IMR-90 (cell line): ENCODE measurements around the gene ACVR1. TPM values are rescaled to one million over a fixed set of nuclear protein-coding genes. Genes with fewer than 3 reads are reported as not detected.

Experiments
- ATAC-seq: fragments of 200-7000 bp; cut with Tn5 transposase; 2 replicates; pipeline ENCODE4 v1.9.1; 2020; ENCODE audit warnings: low read depth, mild to moderate bottlenecking, moderate library complexity
- BruUV-seq: library from RNA; stranded (reverse); fragments of 400-500 nt; replicated peaks from 2 replicates; lab custom pipeline; 2021; lab: Mats Ljungman, UMichigan
- CTCF ChIA-PET: fragments of 300-600 bp; formaldehyde crosslinking; extraction: SDS; loops from one replicate; lab custom pipeline; 2021; ENCODE audit warnings: antibody characterized with exemption; lab: Yijun Ruan, JAX
- POLR2A ChIA-PET: fragments of 300-600 bp; sonication (Branson Sonifier 250); formaldehyde crosslinking; loops from one replicate; lab custom pipeline; 2022; ENCODE audit warnings: antibody characterized with exemption; ENCODE audit not compliant: unreplicated experiment; lab: Charles Lee
- DNase-seq: peaks from one replicate; pipeline ENCODE4 v3.0.0; 2013
- H2AFZ ChIP-seq: replicated peaks from 2 replicates; pipeline ENCODE3; 2013; ENCODE audit warnings: low read length, mild to moderate bottlenecking; ENCODE audit not compliant: poor library complexity
- H2AK5ac ChIP-seq: 2 replicates; pipeline ENCODE4 v1.6.1; 2013; ENCODE audit warnings: low read depth, low read length, inconsistent platforms
- H2AK9ac ChIP-seq: replicated peaks from 2 replicates; pipeline ENCODE3; 2013; ENCODE audit warnings: mild to moderate bottlenecking, low read depth, low read length, moderate library complexity; ENCODE audit not compliant: poor library complexity
- H2BK120ac ChIP-seq: 2 replicates; pipeline ENCODE4 v1.6.1; 2013; ENCODE audit warnings: low read depth, low read length, inconsistent platforms
- H2BK15ac ChIP-seq: 3 replicates; pipeline ENCODE4 v1.6.1; 2013; ENCODE audit warnings: low read depth, low read length, inconsistent platforms
- H2BK20ac ChIP-seq: 2 replicates; pipeline ENCODE4 v1.6.1; 2013; ENCODE audit warnings: low read depth, mild to moderate bottlenecking, inconsistent platforms, low read length, moderate library complexity
- H2BK5ac ChIP-seq: 2 replicates; pipeline ENCODE4 v1.6.1; 2013; ENCODE audit warnings: mild to moderate bottlenecking, low read depth, low read length, inconsistent platforms; ENCODE audit not compliant: poor library complexity, severe bottlenecking
- H3K14ac ChIP-seq: replicated peaks from 2 replicates; pipeline ENCODE4 v1.6.1; 2013; ENCODE audit warnings: low read depth, low read length, inconsistent platforms
- H3K18ac ChIP-seq: 2 replicates; pipeline ENCODE4 v1.6.1; 2013; ENCODE audit warnings: low read depth, low read length, control low read depth
- H3K23ac ChIP-seq: 2 replicates; pipeline ENCODE4 v1.6.1; 2013; ENCODE audit warnings: low read depth, low read length, inconsistent platforms
- H3K27ac ChIP-seq: 2 replicates; pipeline ENCODE4 v1.5.1; 2013; ENCODE audit warnings: mild to moderate bottlenecking, control low read depth, low read length; ENCODE audit not compliant: insufficient read depth
- H3K27me3 ChIP-seq: 2 replicates; pipeline ENCODE4 v1.6.1; 2013; ENCODE audit warnings: low read length; ENCODE audit not compliant: control insufficient read depth, insufficient read depth
- H3K36me3 ChIP-seq: 2 replicates; pipeline ENCODE4 v1.6.1; 2013; ENCODE audit warnings: low read length, mixed read lengths; ENCODE audit not compliant: control insufficient read depth, insufficient read depth
- H3K4ac ChIP-seq: 2 replicates; pipeline ENCODE4 v1.6.1; 2013; ENCODE audit warnings: low read depth, low read length, inconsistent platforms
- H3K4me1 ChIP-seq: 2 replicates; pipeline ENCODE4 v1.6.1; 2013; ENCODE audit warnings: low read length, mixed read lengths; ENCODE audit not compliant: control insufficient read depth, insufficient read depth
- H3K4me2 ChIP-seq: 2 replicates; pipeline ENCODE4 v1.6.1; 2013; ENCODE audit warnings: low read depth, mild to moderate bottlenecking, control low read depth, low read length, moderate library complexity
- H3K4me3 ChIP-seq: 2 replicates; pipeline ENCODE4 v1.5.1; 2013; ENCODE audit warnings: low read depth, mild to moderate bottlenecking, control low read depth, low read length, moderate library complexity; ENCODE audit not compliant: insufficient read depth
- H3K56ac ChIP-seq: 2 replicates; pipeline ENCODE4 v1.6.1; 2013; ENCODE audit warnings: low read length, inconsistent platforms; ENCODE audit not compliant: insufficient read depth; ENCODE audit errors: extremely low read depth
- H3K79me1 ChIP-seq, 2 experiments: 2 replicates each; pipeline ENCODE4 v1.6.1; 2013; ENCODE audit warnings: low read length in 2 of 2, inconsistent platforms in 1 of 2, low read depth in 1 of 2
- H3K9ac ChIP-seq: 2 replicates; pipeline ENCODE4 v1.6.1; 2013; ENCODE audit warnings: low read depth, low read length, control low read depth
- H3K9me1 ChIP-seq: 2 replicates; pipeline ENCODE4 v1.6.1; 2013; ENCODE audit warnings: low read length, inconsistent platforms; ENCODE audit not compliant: insufficient read depth
- H3K9me3 ChIP-seq: 2 replicates; pipeline ENCODE4 v1.6.1; 2013; ENCODE audit warnings: low read length; ENCODE audit not compliant: control insufficient read depth, insufficient read depth
- H4K20me1 ChIP-seq: 2 replicates; pipeline ENCODE4 v1.6.1; 2013; ENCODE audit warnings: low read length, inconsistent platforms; ENCODE audit not compliant: insufficient read depth
- H4K5ac ChIP-seq: 2 replicates; pipeline ENCODE4 v1.6.1; 2013; ENCODE audit warnings: mild to moderate bottlenecking, low read depth, low read length, control low read depth
- H4K8ac ChIP-seq, 2 experiments: 2 replicates each; pipeline ENCODE4 v1.6.1; 2013; ENCODE audit warnings: low read depth in 2 of 2, low read length in 2 of 2, control low read depth in 1 of 2, inconsistent platforms in 1 of 2
- H4K91ac ChIP-seq: 2 replicates; pipeline ENCODE4 v1.6.1; 2013; ENCODE audit warnings: low read depth, low read length, inconsistent platforms; ENCODE audit not compliant: insufficient read depth
- BHLHE40 ChIP-seq: fragments of 150-350 bp; IDR thresholded peaks from 2 replicates; pipeline ENCODE4 v1.6.1; 2016; ENCODE audit warnings: mild to moderate bottlenecking, low read depth, low read length
- CEBPB ChIP-seq: IDR thresholded peaks from 2 replicates; pipeline ENCODE4 v1.6.1; 2012; ENCODE audit warnings: low read depth, low read length, improper control_type of control experiment
- CHD1 ChIP-seq: IDR thresholded peaks from 2 replicates; pipeline ENCODE4 v1.6.1; 2012; ENCODE audit warnings: low read depth, low read length, improper control_type of control experiment
- FOS ChIP-seq: fragments of 150-350 bp; IDR thresholded peaks from 2 replicates; pipeline ENCODE4 v1.6.1; 2016; ENCODE audit warnings: low read depth, low read length
- MAFK ChIP-seq: IDR thresholded peaks from 2 replicates; pipeline ENCODE4 v1.6.1; 2012; ENCODE audit warnings: low read depth, low read length, improper control_type of control experiment
- MAZ ChIP-seq: IDR thresholded peaks from 2 replicates; pipeline ENCODE4 v1.6.1; 2012; ENCODE audit warnings: low read depth, mild to moderate bottlenecking, low read length, improper control_type of control experiment, moderate library complexity, borderline replicate concordance
- MXI1 ChIP-seq: IDR thresholded peaks from 2 replicates; pipeline ENCODE4 v1.6.1; 2012; ENCODE audit warnings: low read depth, mild to moderate bottlenecking, low read length, moderate library complexity, borderline replicate concordance
- NFE2L2 ChIP-seq: fragments of 150-350 bp; IDR thresholded peaks from 2 replicates; pipeline ENCODE4 v1.6.1; 2016; ENCODE audit warnings: low read depth, mild to moderate bottlenecking, low read length
- POLR2A ChIP-seq: IDR thresholded peaks from 2 replicates; pipeline ENCODE4 v1.6.1; 2012; ENCODE audit warnings: mild to moderate bottlenecking, low read depth, low read length
- RAD21 ChIP-seq: IDR thresholded peaks from 2 replicates; pipeline ENCODE4 v1.6.1; 2012; ENCODE audit warnings: low read length, improper control_type of control experiment
- RCOR1 ChIP-seq: IDR thresholded peaks from 2 replicates; pipeline ENCODE4 v1.6.1; 2012; ENCODE audit warnings: mild to moderate bottlenecking, low read length, improper control_type of control experiment; ENCODE audit not compliant: insufficient replicate concordance
- RFX5 ChIP-seq: IDR thresholded peaks from 2 replicates; pipeline ENCODE4 v1.8.0; 2012; ENCODE audit warnings: low read depth, mild to moderate bottlenecking, low read length, moderate library complexity
- SMC3 ChIP-seq: fragments of 150-350 bp; IDR thresholded peaks from 2 replicates; pipeline ENCODE4 v1.6.1; 2016; ENCODE audit warnings: low read depth, mild to moderate bottlenecking, antibody characterized with exemption, low read length, moderate library complexity
- WGBS, 2 experiments: methylation state at CpG; one replicate each; pipeline versions ENCODE4 v1.1.5 to v1.1.7; 2013; ENCODE audit warnings: missing lambda C conversion rate in 2 of 2; ENCODE audit not compliant: insufficient read length in 1 of 2; ENCODE audit errors: extremely low coverage in 2 of 2; 5-methylcytosine and 5-hydroxymethylcytosine counted together
- dilution Hi-C: fragments of 300-500 bp; cut with HindIII; formaldehyde crosslinking; loops from one replicate; pipeline ENCODE4 v1.14.3; 2018; ENCODE audit warnings: low sequenced_read_pairs; ENCODE audit not compliant: unreplicated experiment
- in situ Hi-C: fragments of 300-500 bp; cut with MboI; formaldehyde crosslinking; loops from 3 replicates; pipeline ENCODE4 v1.14.3; 2019; ENCODE audit warnings: low sequenced_read_pairs, inconsistent platforms, mixed read lengths
- intact Hi-C: fragments of 100-400 bp; cut with micrococcal nuclease; formaldehyde crosslinking; loops from 2 replicates; pipeline ENCODE4 v1.10.0; 2022
- polyA plus RNA-seq, 3 experiments: library from polyadenylated mRNA; depleted of rRNA; stranded (reverse); fragments of >200 nt; gene quantifications; 2 replicates each; pipeline ENCODE4 v1.2.3, GENCODE V29; 2012; ENCODE audit warnings: low replicate concordance in 1 of 3
- total RNA-seq: library from RNA; depleted of rRNA; stranded (reverse); fragments of >200 nt; gene quantifications from 2 replicates; pipeline ENCODE4 v1.2.3, GENCODE V29; 2012
- TF ChIP-seq, protein P1 (sequence below): fragments of 150-350 bp; IDR thresholded peaks from 2 replicates; pipeline ENCODE4 v1.6.1; 2016; ENCODE audit warnings: low read depth, mild to moderate bottlenecking, low read length, moderate library complexity, borderline replicate concordance
- TF ChIP-seq, protein P2 (sequence below): fragments of 150-350 bp; IDR thresholded peaks from 2 replicates; pipeline ENCODE4 v1.6.1; 2017; ENCODE audit warnings: mild to moderate bottlenecking, antibody characterized with exemption, low read length, low read depth

ACVR1 gene
- total and polyA plus RNA-seq, 2 of the 4 experiments (the other 2 are of a cell fraction) = 21.1 to 40.8 TPM

DNA sequence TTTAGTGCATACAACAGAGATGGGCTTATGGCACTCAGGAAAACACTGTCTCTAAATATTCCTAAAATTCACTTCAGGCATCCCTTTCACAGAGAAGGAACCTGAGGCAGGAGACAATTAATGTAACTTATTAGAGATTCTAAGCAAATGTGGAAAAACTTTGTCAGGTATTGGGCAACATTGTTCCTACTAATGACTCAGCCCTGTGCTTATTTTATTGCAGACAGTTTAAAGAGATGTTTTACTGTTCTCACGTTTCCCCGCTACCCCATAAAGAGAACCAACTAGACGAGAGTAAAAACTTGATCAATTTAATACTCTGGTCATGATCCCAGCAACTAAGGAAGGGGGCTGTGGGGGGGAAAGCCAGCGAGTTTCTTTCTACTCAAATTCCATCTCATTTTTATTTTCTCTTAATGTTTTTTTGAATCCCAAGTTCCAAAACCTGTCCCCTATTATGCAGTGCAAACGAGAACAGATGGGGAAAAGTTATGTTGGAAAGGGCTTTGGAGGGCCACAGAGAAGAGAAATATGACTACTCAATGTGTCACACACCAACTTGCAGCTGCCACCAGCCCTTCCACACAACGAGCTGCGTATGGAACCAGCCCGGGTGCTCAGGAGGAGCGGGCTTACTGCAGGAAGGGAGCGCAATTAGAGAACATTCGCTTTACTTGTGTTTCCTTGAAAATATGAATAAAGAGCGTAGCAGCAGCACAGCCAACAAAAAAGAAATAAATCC is 18.7 kb upstream of the ACVR1 start:
- Histone ChIP-seq H4K8ac (no peak overlapping the region), H3K23ac (no peak overlapping the region; the same call in 1 of the 2 replicates), H3K14ac (no peak overlapping the region), H2AFZ (peak overlapping the region; percentile 47), H3K27me3 (no peaks in the 10 kb centered on the region), H4K20me1 (no peaks in the 10 kb centered on the region), H3K36me3 (no peaks in the 10 kb centered on the region), H3K27ac (peak overlapping the region; percentile 50), H3K18ac (peak overlapping the region; percentile 38), H3K4me1 (peaks cover 5% of the 10 kb centered on the region), H4K91ac (no peak overlapping the region), H3K9me3 (no peaks in the 10 kb centered on the region), H3K56ac (no peak overlapping the region), H3K9ac (no peak overlapping the region), H3K4me3 (peak overlapping the region; percentile 11; the same call in 1 of the 2 replicates), H4K5ac (no peak overlapping the region), H3K4ac (0 out of 2 replicates have a peak overlapping the region, but pooled peaks have one; percentile 11), H3K4me2 (peak overlapping the region; percentile 81), H3K79me1 (no peaks in the 10 kb centered on the region), H2AK5ac (peak overlapping the region; percentile 7; the same call in 1 of the 2 replicates), H2BK120ac (peak overlapping the region; percentile 53; the same call in 1 of the 2 replicates), H2BK15ac (no peak overlapping the region), H2AK9ac (peak overlapping the region; percentile 38), H2BK5ac (peak overlapping the region; percentile 19), H2BK20ac (no peak overlapping the region), H3K9me1 (no peaks in the 10 kb centered on the region)
- in situ Hi-C loops = no loop called here
- no TSS peak for BruUV-seq
- dilution Hi-C loops = no loop called here
- WGBS, 2 experiments = no CpG with 5 or more reads among the region's 12 CpGs
- ATAC-seq = peak; percentile 72
- CTCF ChIA-PET = no interaction called here
- POLR2A ChIA-PET = no interaction called here
- DNase-seq = peak; percentile 84
- intact Hi-C loops = loop anchor here (10.0 kb wide), 1 partner anchor 400 kb away; no protein-coding TSS in a partner anchor
- TF ChIP-seq RCOR1 (no peak), POLR2A (no peak), RAD21 (no peak), MAFK (no peak), RFX5 (no peak), BHLHE40 (peak; percentile 97), CHD1 (no peak), SMC3 (no peak), MXI1 (no peak), MAZ (no peak), NFE2L2 (no peak), CEBPB (peak; percentile 99), FOS (peak; percentile 74)
- TF ChIP-seq, protein P1, sequence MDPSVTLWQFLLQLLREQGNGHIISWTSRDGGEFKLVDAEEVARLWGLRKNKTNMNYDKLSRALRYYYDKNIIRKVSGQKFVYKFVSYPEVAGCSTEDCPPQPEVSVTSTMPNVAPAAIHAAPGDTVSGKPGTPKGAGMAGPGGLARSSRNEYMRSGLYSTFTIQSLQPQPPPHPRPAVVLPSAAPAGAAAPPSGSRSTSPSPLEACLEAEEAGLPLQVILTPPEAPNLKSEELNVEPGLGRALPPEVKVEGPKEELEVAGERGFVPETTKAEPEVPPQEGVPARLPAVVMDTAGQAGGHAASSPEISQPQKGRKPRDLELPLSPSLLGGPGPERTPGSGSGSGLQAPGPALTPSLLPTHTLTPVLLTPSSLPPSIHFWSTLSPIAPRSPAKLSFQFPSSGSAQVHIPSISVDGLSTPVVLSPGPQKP = no peak
- TF ChIP-seq, protein P2, sequence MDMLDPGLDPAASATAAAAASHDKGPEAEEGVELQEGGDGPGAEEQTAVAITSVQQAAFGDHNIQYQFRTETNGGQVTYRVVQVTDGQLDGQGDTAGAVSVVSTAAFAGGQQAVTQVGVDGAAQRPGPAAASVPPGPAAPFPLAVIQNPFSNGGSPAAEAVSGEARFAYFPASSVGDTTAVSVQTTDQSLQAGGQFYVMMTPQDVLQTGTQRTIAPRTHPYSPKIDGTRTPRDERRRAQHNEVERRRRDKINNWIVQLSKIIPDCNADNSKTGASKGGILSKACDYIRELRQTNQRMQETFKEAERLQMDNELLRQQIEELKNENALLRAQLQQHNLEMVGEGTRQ = no peak
